Measurements from ENCODE around the gene SETD3. TPM values are rescaled to one million over a fixed set of nuclear protein-coding genes. Genes with fewer than 3 reads are reported as not detected.

Gene SETD3
- 45.7 to 57.9 TPM (median 50.1 TPM) in 5 replicates for total RNA-seq (2022; extraction: Qiagen RNA extraction; ENCODE audit: low read depth)

DNA sequence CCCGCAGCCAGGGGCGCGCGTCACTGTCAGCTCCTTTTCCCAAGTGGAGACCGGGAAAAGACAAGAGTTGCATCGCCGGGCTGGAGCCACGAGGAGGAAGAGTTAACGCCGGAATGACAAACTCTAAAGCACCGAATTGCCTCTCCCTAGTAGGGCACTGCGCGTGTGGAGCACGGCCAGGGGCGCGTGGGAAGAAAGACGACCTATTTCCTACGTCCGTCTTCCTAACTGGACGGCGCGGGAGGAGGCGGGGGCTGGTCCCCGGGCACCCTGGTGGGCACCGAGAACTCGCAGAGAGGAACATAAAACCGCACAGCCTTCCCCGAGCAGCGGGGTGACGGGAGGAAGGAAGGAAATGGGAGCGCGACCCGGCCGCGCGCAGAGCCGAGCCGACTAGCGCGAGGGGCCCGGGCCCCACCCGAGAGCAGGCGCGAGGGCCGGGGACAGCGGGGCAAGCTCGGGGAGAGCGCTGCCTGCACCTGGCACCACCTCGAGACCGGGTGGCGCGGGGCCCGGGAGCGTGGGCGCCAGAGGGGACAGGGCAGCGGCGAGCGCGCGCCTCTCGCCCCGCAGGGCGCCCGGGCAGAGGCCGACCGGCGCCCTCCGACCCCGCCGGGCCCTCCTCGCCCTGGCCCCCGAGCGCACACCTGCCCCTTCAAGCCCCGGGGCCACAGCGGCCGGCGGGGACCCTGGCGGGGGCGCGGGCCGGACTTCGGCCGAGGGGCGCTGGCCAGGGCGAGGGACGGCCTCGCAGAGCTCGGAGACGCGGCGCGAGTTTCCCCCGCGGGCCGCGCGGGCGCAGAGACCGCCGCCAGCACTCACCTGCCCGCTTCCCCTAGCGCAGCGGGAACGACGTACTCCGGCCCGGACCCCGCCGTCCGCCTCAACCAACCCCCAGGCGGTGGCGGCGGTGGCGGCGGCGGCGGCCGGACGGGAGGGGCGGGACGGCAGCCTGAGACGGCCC, at the start of gene SETD3:
Gene SETD3 (minus strand): TSS at position 954 of the 964 bp plus-strand sequence. CDS start 15,054 bp downstream, outside the sequence.

GRCh38 chr14:99480917-99481744, 472 bp upstream of the SETD3 start, which contains the start of gene CCNK:
Gene CCNK (plus strand): TSS chr14:99481409. CDS start chr14:99492678, 11,269 bp downstream.

Other genes with a start within 250 kb of the SETD3 start
- gene BCL11B, start 208.7 kb downstream of the SETD3 start, total RNA-seq (2022; extraction: Qiagen RNA extraction; ENCODE audit: low read depth), result 0.17 to 0.26 TPM (median 0.19 TPM) in 5 replicates
- gene CCNK, start 550 bp upstream of the SETD3 start, total RNA-seq (2022; extraction: Qiagen RNA extraction; ENCODE audit: low read depth), result 42.5 to 64.2 TPM (median 49.9 TPM) in 5 replicates
- gene CCDC85C, start 123.3 kb upstream of the SETD3 start, total RNA-seq (2022; extraction: Qiagen RNA extraction; ENCODE audit: low read depth), result 35.9 to 42.1 TPM (median 38.2 TPM) in 5 replicates
- 0.19 to 0.25 TPM (median 0.22 TPM) in 5 replicates for gene HHIPL1, start 164.3 kb upstream of the SETD3 start, total RNA-seq (2022; extraction: Qiagen RNA extraction; ENCODE audit: low read depth)
- 0.06 to 0.14 TPM (median 0.11 TPM) in 4 of 5 replicates, not detected in the other for gene CYP46A1, start 203.4 kb upstream of the SETD3 start, total RNA-seq (2022; extraction: Qiagen RNA extraction; ENCODE audit: low read depth)

All from A549 treated with CpdA at 1 μM for 4 hours (cell line).